Uterus (tissue), 4 donors: ENCODE measurements around the gene IL1RAP. TPM values are rescaled to one million over a fixed set of nuclear protein-coding genes. Genes with fewer than 3 reads are reported as not detected.

Experiments used
- DNase-seq, 2 donors: peaks; one replicate each; pipeline ENCODE4 v3.0.0-alpha.2; 2019 to 2020
- H3K27ac ChIP-seq, 2 donors: fragments of 200-600 bp; sonication (generic); 1 replicate in 1 of 2; 2 replicates in 1 of 2; pipeline ENCODE4 v1.5.1; 2016 to 2018
- H3K27me3 ChIP-seq, 2 donors: fragments of 200-600 bp; sonication (generic); one replicate each; pipeline ENCODE4 v1.5.1; 2018 to 2019; ENCODE audit warnings: control low read depth in 1 of 2
- H3K36me3 ChIP-seq, 2 donors: fragments of 200-600 bp; sonication (generic); one replicate each; pipeline ENCODE4 v1.5.1; 2019; ENCODE audit warnings: control low read depth in 1 of 2
- H3K4me1 ChIP-seq, 2 donors: fragments of 200-600 bp; sonication (generic); one replicate each; pipeline ENCODE4 v1.5.1; 2018 to 2019; ENCODE audit warnings: control low read depth in 1 of 2
- H3K4me3 ChIP-seq, 2 donors: fragments of 200-600 bp; sonication (generic); 1 replicate in 1 of 2; 2 replicates in 1 of 2; pipeline ENCODE4 v1.5.1; 2018 to 2019; ENCODE audit warnings: mild to moderate bottlenecking in 1 of 2
- H3K9me3 ChIP-seq, 2 donors: fragments of 200-600 bp; sonication (generic); one replicate each; pipeline ENCODE4 v1.5.1; 2019; ENCODE audit warnings: control low read depth in 1 of 2
- POLR2A ChIP-seq, 2 donors: fragments of 450-650 bp; IDR thresholded peaks; one replicate each; pipeline ENCODE4 v1.6.1; 2016; ENCODE audit warnings: antibody characterized with exemption in 2 of 2, mild to moderate bottlenecking in 1 of 2, moderate library complexity in 1 of 2
- intact Hi-C: fragments of 100-400 bp; cut with DNase I; formaldehyde crosslinking; loops from one replicate; pipeline ENCODE4 v1.15.1; 2023; ENCODE audit warnings: low total_unique reads
- total RNA-seq, 4 donors: library from RNA; depleted of rRNA in 3 of 4; stranded (reverse); fragments of >200 nt in 3 of 4; gene quantifications; one replicate each; pipeline versions ENCODE4 v1.1.0 to v1.2.4, GENCODE V29; 2014 to 2023
- TF ChIP-seq, protein P1 (sequence below), 4 experiments: fragments of 200-600 bp in 2 of 4; fragments of 450-650 bp in 2 of 4; sonication (generic) in 2 of 4; IDR thresholded peaks; one replicate each; pipeline ENCODE4 v1.5.1; 2016 to 2019; ENCODE audit warnings: antibody characterized with exemption in 4 of 4, mild to moderate bottlenecking in 2 of 4, moderate library complexity in 1 of 4
- donor health status: DM: yes; HTN: yes; CAD: no.

The IL1RAP gene
- total RNA-seq, 4 donors from 2014 or later, result 2.8 to 26.8 (median 10.4) TPM

DNA sequence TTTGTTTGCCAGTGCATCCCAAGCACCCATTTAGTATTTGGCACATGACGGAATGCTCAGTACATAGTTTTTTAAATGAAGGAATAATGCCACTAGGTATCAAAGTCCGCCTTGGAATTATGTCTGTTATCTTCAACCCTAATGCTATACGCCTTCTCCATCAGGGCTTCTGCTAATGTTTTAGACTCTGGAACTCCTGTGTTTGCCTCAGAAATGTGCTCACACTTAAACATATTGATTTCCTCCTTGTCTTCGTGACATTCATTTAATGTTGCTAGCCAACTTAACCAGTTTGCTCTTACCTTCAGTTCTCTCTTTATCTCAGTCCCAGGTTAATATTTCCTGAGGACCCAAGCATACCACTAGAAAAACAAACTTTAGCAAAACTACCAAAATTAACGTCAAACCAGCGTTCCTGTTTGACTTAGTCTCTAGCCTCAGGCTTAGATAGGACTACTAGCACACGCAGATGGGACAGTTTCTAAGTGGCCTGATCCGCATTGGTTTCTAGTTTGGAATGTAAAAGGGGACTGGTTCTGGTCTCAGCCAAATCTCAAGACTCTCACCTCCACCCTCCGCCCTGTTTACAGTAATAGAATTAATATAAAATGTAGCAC, 81.4 kb downstream of the IL1RAP start:
- Histone ChIP-seq H3K9me3 (no peaks in the 10 kb centered on the region), H3K36me3 (no peaks in the 10 kb centered on the region), H3K27me3 (no peaks in the 10 kb centered on the region), H3K4me1 (no peaks in the 10 kb centered on the region), H3K27ac (no peak overlapping the region), H3K4me3 (no peak overlapping the region)
- no peak for TF ChIP-seq POLR2A (IDR thresholded peaks at IDR 0.05)
- TF ChIP-seq, protein P1, sequence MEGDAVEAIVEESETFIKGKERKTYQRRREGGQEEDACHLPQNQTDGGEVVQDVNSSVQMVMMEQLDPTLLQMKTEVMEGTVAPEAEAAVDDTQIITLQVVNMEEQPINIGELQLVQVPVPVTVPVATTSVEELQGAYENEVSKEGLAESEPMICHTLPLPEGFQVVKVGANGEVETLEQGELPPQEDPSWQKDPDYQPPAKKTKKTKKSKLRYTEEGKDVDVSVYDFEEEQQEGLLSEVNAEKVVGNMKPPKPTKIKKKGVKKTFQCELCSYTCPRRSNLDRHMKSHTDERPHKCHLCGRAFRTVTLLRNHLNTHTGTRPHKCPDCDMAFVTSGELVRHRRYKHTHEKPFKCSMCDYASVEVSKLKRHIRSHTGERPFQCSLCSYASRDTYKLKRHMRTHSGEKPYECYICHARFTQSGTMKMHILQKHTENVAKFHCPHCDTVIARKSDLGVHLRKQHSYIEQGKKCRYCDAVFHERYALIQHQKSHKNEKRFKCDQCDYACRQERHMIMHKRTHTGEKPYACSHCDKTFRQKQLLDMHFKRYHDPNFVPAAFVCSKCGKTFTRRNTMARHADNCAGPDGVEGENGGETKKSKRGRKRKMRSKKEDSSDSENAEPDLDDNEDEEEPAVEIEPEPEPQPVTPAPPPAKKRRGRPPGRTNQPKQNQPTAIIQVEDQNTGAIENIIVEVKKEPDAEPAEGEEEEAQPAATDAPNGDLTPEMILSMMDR (IDR thresholded peaks at IDR 0.05), result no peak
- no peak for DNase-seq
- intact Hi-C loops, result no loop called here

DNA sequence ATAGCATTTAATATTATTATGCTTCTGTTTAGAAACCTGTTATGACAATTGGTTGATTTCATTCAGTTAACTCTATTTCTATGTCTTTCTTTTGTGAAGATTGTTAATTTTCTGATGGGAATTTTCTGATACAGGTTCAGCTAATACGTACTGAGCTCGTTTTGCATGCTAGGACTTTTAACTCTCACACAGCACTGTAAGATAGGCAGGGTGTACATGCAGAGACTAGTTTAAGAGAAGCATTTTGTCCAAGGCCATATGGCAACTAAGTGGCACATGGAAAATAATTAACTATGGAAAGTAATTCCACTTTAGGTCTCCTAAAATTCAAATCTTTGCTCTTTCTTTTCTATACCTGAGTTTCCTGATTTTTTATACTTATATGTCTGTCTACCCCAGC, 81.9 kb downstream of the IL1RAP start:
- no peak for DNase-seq
- no peak for TF ChIP-seq POLR2A (IDR thresholded peaks at IDR 0.05)
- TF ChIP-seq, protein P1 (IDR thresholded peaks at IDR 0.05), result no peak
- no peaks in the 10 kb centered on the region for H3K27me3 ChIP-seq
- no peaks in the 10 kb centered on the region for H3K36me3 ChIP-seq
- H3K4me1 ChIP-seq, result no peaks in the 10 kb centered on the region
- no peak overlapping the region for H3K4me3 ChIP-seq
- no peak overlapping the region for H3K27ac ChIP-seq
- H3K9me3 ChIP-seq, result no peaks in the 10 kb centered on the region
- intact Hi-C loops, result no loop called here

DNA sequence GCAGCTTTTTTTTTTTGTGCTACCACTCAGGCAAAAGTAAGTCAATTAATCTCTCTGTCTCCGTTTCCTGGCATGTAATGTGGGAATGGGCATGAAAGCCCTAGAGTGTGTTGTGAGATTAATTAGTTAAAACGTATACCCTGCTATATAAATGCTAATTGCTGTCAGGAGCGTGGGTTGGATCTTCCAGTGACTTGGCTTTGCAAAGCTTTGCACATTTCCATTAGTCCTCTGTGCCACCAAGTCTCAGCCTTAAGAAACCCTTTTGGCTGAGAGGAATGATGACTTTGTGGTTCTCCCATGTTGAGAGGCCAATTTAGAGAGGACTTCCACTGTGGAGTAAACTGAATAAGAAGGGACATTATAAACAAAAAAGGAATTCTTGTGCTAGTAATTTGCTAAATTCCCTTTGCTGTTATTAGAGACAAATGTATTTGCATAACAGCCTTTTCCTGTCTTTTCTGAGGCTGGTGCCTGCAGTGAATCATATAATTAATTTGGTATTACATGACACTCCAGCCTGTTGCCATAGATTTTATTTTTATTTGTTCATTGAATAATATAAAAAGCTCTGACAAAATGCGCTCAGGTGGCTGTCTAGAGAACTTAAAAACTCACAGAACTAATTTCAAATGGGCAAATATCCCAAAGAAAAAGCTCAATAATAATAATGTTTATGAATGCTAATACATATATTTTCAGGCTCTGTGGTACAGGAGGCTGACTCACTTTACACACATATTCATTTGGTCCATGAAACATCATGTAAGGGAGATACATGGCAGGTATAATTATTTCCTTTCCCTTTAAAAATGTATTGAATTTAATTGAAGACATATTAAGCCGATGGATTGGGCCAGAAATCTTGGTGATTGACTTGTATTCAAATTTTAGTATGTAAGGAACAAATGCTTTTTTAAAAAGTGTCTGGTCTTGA, 82.7 kb downstream of the IL1RAP start:
- H3K4me1 ChIP-seq, result no peaks in the 10 kb centered on the region
- H3K27ac ChIP-seq, result no peak overlapping the region
- H3K27me3 ChIP-seq, result no peaks in the 10 kb centered on the region
- intact Hi-C loops, result no loop called here
- H3K36me3 ChIP-seq, result no peaks in the 10 kb centered on the region
- no peak overlapping the region for H3K4me3 ChIP-seq
- no peak for DNase-seq
- H3K9me3 ChIP-seq, result no peaks in the 10 kb centered on the region
- no peak for TF ChIP-seq POLR2A (IDR thresholded peaks at IDR 0.05)
- TF ChIP-seq, protein P1 (IDR thresholded peaks at IDR 0.05), result no peak

DNA sequence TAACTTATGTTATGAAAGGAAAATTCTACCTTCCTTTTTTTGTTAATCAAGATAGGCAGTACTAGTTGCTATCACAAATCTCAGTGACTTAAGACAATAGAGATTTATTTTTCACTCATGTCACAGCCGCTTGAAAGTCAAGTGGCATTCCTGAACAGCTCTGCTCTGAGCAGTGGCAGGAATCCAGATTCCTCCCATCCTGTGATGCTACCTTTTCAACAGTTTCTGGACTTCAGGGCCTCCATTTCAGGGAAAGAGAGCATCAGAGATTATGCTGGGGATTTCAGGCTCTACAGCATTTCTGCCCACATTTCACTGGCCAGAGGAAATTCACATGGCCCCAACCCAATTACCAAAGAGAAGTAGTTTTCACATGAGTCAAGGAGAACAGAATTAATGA, 83.4 kb downstream of the IL1RAP start:
- Histone ChIP-seq H3K9me3 (no peaks in the 10 kb centered on the region), H3K27ac (no peak overlapping the region), H3K4me1 (no peaks in the 10 kb centered on the region), H3K27me3 (no peaks in the 10 kb centered on the region), H3K4me3 (no peak overlapping the region), H3K36me3 (no peaks in the 10 kb centered on the region)
- no peak for DNase-seq
- TF ChIP-seq, protein P1 (IDR thresholded peaks at IDR 0.05), result no peak
- no peak for TF ChIP-seq POLR2A (IDR thresholded peaks at IDR 0.05)
- intact Hi-C loops, result no loop called here

DNA sequence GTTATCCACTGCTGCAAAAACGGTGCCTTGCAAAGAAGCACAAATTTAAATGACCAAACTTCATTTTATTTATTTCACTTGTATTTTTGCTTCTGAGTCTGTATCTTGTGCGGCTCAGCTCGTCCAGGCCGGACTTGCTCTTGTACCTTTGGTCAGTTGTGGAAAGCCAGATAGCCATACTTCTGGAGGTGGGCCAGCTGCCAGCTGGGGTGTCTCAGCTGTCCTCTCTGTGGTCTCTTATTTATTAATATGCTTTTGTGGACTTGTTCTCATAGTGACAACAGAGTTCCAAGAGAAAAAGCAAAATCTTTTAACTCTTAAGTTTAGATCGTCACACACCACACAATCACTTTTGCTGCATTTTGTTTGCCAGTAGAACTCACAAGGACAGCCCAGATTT, 87.7 kb downstream of the IL1RAP start:
- H3K27ac ChIP-seq, result no peak overlapping the region
- no peaks in the 10 kb centered on the region for H3K4me1 ChIP-seq
- no peaks in the 10 kb centered on the region for H3K9me3 ChIP-seq
- no peaks in the 10 kb centered on the region for H3K27me3 ChIP-seq
- intact Hi-C loops, result no loop called here
- no peak for TF ChIP-seq POLR2A (IDR thresholded peaks at IDR 0.05)
- TF ChIP-seq, protein P1 (IDR thresholded peaks at IDR 0.05), result no peak
- no peak for DNase-seq
- H3K36me3 ChIP-seq, result no peaks in the 10 kb centered on the region
- no peak overlapping the region for H3K4me3 ChIP-seq
